Left hindlimb (tissue), 1 donor: Measurements from ENCODE around the gene HSD11B2.
"Not testable (repeated sequence)": the region's sequence is repeated elsewhere in the genome, so short reads cannot be mapped to it uniquely, and the experiment has no call there.

Experiments used
- DNase-seq: peaks from one replicate; pipeline ENCODE4 v3.0.0-alpha.2; 2018

HSD11B2 gene

DNA sequence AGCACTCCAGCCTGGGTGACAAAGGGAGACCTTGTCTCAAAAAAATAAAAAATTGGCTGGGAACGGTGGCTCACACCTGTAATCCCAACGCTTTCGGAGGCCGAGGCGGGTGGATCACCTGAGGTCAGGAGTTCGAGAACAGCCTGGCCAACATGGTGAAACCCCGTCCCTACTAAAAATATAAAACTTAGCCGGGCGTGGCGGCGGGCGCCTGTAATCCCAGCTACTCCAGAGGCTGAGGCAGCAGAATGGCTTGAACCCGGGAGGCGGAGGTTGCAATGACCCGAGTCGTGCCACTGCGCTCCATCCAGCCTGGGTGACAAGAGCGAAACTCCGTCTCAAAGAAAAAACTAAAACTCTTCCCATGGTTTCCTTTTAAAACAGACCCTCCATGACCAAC lies 15.5 kb upstream of the HSD11B2 start:
- not testable (repeated sequence) for DNase-seq

DNA sequence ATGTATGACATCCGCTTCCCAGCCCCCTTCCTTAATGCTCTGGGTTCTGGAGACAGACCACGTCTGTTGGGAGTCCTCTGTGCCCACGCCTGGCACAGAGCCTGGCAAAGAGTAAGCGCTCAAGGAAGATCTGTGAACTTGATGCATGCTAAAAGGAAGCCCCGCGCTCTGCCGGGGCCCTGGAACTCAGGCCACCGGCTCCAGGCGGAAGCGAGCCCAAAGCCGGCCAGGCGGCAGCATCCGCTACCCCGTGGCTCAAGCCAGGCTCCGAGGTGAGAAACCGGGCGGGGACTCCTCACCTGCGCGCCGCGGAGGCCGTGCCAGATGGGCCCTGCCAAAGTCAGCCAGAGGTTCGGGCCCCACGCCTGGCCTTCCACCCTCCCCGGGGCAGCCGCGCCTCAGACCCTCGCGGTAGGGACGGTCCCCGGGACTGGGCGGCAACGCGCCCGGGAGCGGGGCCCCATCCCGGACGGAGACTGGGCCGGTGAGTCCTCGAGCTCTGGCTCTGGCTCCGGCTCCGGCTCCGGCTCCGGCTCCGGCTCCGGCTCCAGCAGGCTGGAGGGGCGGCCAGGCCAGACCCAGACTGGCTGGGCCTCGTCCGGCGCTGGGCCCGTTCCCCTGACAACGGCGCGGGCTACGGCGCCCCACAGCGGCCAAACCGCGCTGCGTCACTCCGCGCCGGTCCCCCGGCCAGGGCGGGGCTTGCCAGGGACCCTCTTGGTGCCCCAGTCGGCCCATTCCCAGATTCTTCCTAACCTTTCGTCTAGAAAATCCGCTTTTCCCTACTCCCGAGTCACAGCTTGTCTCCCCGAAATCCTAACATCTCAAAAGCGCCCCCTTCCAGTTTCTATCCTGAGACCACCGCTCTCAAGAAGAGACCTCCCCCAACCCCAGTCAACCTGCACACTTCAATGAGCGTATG lies 14.8 kb upstream of the HSD11B2 start, which contains the start of gene ZDHHC1:
Gene ZDHHC1 (minus strand): TSS at position 606 of the 922 bp plus-strand sequence. CDS start 8,702 bp downstream, outside the sequence.
- DNase-seq: peak; percentile 86

GRCh38 chr16:67417333-67418061 lies 13.4 kb upstream of the HSD11B2 start:
- no peak for DNase-seq

DNA sequence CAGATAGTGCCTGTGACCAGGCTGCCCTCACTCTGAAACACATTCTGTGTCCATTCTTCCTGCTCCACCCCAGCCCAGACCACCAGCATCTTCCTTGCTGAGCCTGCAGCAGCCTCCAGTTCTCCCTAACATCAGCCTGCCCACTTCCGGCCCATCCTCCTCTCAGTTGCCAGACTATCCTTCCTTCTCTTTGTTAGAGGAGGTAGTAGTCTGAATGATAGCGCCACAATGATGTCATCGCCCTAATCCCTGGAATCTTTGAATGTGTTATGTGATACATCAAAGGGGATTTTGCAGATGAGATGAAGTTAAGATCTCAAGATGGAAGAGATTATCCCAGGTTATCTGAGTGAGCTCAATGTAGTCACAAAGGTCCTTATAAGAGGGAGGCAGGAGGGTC lies 11.4 kb upstream of the HSD11B2 start:
- DNase-seq: no peak

DNA sequence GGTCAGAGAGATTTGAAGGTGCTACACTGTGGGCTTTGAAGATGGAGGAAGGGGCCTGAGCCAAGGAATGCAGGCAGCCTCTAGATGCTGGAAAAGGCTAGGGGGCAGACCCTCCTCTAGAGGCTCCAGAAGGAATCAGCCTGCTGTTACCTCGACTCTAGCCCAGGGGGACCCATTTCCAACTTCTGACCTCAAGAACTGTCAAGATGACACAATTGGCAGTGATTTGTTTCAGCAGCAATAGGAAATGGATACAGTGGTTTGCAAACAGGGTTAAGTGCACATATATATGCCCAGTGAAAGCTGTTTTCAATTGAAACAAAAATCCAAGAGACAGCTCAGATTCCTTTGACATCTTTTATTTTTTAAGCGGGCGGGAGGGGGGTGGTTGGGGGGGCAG lies 11.0 kb upstream of the HSD11B2 start:
- DNase-seq: no peak

GRCh38 chr16:67421030-67421429 lies 9.9 kb upstream of the HSD11B2 start:
- DNase-seq: no peak

DNA sequence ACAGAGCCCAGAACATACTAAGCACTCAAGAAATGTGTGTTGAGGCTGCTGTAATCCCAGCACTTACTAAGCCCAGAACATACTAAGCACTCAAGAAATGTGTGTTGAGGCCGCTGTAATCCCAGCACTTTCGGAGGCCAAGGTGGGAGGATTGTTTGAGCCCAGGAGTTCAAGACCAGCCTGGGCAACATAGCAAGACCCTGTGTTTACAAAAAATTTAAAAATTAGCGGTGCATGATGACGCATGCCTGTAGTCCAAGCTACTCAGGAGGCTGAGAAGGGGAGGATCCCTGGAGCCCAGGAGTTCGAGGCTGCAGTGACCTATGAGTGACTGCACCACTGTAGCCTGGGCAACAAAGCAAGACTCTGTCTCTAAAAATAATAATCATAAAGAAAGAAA lies 7.9 kb upstream of the HSD11B2 start:
- no peak for DNase-seq

DNA sequence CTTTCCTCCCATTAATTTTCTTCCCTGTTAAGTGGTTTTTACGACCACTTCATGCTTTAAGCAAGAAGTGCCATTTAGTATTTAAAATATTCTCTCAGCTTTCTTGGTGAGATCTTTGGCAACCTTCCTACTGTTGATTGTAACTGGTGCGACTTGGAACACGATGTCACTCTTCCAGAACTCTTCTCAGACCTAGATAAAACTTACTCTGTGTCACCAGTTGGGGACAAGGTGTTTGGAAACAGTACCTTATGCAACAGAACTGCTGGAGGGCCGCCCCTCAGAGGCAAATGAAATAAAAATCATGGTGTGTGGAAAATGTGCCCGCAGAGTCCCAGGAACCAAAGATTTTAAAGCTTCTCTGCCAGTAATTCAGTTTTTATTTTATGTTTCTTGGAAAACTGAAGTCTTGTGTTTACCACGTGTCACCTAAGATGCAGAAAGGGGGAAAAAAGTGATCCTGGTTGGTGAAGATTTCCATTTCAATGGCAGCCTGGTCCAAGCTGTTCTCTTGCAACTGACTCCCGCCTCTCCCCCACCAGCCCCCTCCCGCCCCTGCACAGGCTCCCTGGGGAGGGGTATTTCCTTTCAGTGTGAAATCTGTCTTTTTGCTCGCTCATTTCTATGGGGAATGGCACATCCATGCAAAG lies 7.2 kb upstream of the HSD11B2 start:
- DNase-seq: no peak

DNA sequence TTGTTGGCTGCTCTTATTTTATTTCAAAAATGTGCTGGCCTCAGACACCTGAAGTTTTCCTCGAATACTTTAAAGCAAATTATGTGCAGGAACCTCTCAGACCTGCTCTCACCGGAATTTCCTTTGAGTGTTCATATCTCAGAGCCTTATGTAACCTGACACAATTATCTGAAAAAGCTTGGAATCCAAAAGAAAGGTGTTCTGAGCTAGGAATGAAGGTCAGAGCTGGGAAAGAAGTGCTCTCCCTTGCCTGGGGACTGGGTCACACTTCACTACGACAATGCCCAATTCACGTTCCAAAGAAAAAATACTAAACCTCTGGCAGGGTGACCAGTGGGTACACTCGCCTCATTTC lies 6.7 kb upstream of the HSD11B2 start:
- DNase-seq: no peak

GRCh38 chr16:67425061-67425460 lies 5.9 kb upstream of the HSD11B2 start:
- no peak for DNase-seq

DNA sequence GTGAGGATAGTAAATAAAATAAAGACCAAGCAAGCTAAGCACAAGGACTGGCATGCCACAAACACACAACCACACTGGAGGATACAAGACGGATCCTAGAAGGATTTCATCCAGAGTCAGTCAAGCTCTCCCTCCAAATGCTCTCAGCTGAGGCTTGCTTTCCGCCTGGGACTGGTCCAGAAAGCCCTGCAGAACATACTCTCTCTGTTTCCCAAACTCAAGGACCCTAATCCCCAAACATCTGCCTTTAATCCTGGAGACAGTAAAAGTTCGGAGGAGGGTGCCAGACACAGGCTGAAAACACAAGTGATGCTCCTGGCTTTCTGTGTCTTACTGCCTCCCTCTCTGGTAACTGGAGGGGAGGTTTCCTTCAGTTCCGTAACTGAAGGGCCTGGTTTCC lies 5.3 kb upstream of the HSD11B2 start:
- DNase-seq: no peak

- DNase-seq: no peak
These were observed 4.9 kb upstream of the HSD11B2 start for GRCh38 chr16:67426022-67426421.

- DNase-seq: no peak
These were observed 4.0 kb upstream of the HSD11B2 start for GRCh38 chr16:67426950-67427349.

- DNase-seq: peak; percentile 62
These were observed 2.7 kb upstream of the HSD11B2 start for GRCh38 chr16:67428146-67428731.

GRCh38 chr16:67429053-67429798 lies 1.7 kb upstream of the HSD11B2 start:
- no peak for DNase-seq

DNA sequence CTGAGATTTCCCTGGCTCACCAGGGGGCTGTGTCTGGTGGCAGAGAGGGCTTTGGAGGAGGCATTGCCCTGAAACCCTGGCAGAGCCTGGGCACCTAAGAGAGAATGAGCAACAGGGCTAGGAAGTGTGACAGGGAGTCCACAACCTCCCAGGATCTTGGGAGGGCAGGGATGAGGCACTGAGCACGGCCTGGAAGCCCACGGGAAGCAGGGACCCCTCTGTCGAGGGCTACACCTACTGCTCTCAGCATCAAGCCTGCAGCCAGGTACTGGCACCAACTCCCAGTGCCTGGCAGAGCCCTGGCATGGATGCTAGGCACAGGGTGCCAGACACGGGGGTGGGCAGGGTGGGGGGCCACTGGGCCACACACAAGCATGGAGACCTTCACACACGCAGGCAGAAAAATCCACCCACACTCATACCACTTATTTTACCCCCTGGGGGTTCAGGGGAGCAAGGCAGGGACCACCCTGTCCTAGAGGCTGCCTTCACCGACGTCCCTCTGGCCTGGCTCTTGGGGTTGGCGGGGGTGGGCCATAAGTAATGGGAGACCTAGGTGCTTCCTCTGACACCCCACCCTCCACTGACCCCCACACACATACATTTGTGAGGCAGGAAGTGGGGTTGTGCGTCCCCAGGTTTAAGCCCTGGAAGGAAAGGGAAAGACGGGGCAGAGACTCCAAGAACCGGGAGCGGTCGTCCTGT lies 970 bp upstream of the HSD11B2 start:
- DNase-seq: no peak

DNA sequence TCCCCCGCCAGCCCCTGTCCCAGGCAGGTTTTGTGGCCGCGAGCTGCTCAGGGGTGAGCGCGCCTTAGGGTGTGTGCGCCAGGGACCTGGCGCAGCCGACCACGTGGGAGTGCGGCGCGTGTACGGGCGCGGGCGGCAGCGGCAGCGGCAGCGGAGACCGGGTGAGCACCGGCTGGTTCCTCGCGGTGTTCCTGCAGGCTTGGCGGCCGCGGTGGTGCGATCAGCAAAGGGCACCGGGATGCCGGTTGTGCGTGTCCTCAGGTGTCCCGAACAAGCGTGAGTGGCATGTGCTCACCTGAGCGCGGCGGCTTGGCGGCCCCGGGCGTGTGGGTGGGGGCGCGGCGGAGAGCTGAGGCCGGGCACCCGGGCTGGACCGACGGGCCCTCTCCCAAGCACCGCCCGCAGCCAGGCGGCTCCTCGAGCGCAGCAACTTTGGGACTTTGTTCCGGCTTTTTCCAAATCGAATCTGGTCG lies 381 bp upstream of the HSD11B2 start:
- DNase-seq: peak; percentile 50

GRCh38 chr16:67431775-67432505 lies 1.0 kb downstream of the HSD11B2 start:
- no peak for DNase-seq

- DNase-seq: no peak
These were observed 1.6 kb downstream of the HSD11B2 start for GRCh38 chr16:67432506-67432890.

GRCh38 chr16:67433131-67433719 lies 2.3 kb downstream of the HSD11B2 start:
- no peak for DNase-seq
